Inflammatory macrophage treated with lipopolysaccharide for 1 hour (primary cell): ENCODE data around the gene CDYL2.
"Not testable (repeated sequence)": the region's sequence is repeated elsewhere in the genome, so short reads cannot be mapped to it uniquely, and the experiment has no call there.

Experiments used
- DNase-seq, 2 donors: peaks; one replicate each; pipeline ENCODE4 v3.0.0-alpha.2; 2020 to 2022

CDYL2 gene

DNA sequence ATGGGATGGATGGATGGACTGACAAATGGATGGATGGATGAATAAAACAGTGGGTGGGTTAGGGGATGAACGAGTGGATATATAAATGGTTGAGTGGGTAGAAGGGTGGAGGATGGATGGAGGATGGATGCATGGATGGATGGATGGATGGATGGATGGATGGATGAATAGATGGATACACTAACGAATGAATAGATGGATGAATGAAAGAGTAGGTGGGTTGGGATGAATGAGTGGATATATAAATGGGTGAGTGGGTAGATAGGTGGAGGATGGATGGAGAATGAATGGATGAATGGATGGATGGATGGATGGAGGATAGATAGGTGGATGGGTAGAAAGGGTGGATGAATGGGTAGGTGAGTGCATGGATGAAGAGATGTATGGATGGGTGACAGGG is 62.1 kb downstream of the CDYL2 start:
- no peak for DNase-seq

DNA sequence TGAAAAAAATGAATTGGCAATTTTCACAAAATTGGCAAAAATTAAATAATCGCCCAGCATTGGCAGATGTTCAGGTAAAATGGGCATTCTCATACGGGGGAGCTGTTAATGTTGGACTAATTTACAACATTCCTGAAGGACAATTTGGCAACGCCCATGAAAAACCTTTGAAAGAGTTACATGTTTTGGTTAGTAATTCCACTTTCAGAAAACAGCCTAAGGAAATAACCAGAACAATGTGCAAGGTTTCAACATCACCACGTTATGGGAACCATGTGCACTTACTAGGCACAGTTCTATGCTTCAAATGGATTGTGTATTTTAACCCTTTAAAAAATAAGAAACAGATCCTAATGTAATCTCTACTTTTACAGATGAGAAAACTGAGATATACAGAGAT is 62.7 kb downstream of the CDYL2 start:
- DNase-seq, result no peak

DNA sequence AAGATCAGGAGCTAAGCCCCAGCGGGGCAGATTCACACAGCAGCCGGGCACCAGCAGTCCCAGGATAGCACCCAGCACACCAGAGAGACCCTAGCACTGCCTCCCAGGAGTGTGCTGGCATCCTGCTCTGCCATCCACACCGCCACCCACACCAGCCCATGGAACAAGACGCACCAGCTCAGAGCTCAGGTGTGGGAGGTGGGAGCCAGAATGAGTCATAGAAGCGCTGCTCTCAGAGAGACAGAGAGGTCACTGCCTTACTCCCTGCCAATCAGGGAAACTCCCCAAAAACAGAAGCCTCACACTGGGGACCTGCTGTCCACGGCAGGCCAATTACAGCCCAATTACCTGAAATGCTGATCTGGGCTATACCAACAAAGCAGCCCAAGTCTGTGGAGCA is 64.9 kb downstream of the CDYL2 start:
- DNase-seq, result no peak

DNA sequence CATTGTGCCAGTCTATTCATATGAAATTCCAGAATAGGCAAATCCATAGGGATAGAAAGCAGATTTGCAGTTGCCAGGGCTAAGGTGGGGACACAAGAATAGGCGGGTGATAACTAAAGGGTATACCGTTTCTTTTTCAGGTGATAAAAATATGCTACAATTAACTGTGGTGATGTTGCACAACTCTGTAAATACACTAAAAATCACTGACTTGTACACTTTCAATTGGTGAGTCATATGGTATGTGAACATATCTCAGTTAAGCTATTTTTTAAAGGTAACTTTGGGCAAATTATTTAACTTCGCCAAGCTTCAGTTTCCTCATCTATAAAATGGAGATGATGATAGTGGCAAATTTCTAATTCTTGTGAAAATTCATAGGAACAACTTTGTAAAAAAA is 65.9 kb downstream of the CDYL2 start:
- no peak for DNase-seq

DNA sequence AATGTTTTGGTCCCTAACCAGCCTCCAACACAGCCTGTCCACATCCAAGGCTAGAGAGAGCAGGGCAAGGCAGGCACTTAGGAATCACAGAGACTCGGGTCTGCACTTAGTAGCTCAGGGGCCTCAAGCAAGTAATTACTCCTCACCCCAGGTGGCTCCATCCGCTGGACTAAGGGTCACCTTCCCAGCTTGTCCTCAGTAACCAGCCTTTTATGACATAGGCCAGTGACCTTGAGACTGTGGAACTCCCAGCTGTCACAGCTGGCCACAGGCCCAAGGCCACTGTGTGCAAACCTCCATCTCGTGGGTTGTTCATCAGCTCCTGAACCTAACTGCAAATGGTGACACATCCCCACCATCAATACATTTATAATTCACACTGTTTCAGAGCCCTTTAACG is 68.6 kb downstream of the CDYL2 start:
- DNase-seq, result no peak

DNA sequence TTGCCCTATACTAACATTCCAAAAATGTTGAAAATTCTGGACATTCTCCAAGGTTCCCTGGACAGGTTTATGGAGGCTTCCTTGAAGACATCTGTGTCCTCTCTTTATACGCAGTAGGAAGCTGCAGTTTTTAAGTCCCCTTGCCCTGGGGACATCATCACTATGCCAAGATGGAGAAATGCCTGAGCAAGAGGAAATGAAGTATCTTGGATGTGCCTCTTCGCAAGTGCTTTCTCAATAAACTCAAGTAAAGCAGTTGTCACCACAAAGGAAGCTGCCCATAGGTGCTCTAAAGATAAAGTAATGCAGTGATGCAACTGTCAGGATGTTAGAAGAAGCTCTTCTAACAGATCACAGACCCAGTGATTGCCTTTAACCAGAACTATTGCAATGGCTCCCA is 71.0 kb downstream of the CDYL2 start:
- DNase-seq, result no peak

DNA sequence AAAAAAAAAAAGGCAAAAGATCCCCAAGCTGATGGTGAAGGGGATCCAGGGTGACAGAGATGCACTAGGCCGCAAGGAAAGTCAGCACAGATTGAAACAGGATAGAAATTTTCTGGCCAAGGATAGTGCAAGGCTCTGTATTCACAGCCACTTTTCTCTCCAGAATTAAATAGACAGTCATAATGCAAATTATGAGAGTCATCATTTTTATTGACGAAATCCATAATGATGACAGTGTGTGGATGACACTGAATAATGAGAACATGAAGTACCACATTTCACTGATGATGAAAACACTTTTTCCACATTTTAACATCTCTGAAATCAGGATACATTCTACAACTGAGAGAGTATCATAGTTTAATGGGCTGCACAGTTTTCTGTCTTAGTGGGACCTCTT is 72.5 kb downstream of the CDYL2 start:
- no peak for DNase-seq

DNA sequence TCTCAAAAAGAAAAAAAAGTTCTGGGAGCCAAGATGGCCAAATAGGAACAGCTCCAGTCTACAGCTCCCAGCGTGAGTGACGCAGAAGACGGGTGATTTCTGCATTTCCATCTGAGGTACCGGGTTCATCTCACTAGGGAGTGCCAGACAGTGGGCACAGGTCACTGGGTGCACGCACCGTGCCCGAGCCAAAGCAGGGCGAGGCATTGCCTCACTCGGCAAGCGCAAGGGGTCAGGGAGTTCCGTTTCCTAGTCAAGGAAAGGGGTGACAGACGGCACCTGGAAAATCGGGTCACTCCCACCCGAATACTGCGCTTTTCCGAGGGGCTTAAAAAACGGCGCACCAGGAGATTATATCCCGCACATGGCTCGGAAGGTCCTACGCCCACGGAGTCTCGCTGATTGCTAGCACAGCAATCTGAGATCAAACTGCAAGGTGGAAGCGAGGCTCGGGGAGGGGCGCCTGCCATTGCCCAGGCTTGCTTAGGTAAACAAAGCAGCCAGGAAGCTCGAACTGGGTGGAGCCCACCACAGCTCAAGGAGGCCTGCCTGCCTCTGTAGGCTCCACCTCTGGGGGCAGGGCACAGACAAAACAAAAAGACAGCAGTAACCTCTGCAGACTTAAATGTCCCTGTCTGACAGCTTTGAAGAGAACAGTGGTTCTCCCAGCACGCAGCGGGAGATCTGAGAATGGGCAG is 77.2 kb downstream of the CDYL2 start:
- not testable (repeated sequence) for DNase-seq

DNA sequence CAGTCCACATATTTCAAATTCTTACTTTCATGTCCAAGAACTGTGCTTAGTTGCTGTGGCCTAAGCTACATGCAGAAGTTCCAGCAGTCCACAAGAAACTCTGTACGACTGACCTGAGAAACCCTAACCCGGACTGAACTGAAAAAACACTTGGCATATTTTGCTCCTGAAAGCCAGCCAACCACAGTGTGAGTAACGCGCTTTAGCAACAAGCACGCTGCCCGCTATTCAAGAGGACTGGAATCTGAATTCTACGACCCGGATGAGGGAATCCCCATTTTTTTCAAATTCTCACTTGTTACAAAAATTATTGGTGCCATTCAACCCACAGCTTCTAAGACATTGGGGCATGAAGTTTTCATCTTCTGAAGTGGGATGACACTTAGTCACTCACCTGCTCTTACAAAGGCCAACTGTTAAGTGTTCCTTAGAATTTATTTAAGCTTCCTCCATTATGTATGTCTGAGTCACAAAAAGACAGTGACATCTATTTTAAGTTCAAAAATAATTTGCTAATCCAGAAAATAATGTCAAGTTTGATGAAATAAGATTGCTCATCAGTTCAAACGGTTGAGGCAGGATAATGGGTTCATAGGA is 78.7 kb downstream of the CDYL2 start:
- no peak for DNase-seq

DNA sequence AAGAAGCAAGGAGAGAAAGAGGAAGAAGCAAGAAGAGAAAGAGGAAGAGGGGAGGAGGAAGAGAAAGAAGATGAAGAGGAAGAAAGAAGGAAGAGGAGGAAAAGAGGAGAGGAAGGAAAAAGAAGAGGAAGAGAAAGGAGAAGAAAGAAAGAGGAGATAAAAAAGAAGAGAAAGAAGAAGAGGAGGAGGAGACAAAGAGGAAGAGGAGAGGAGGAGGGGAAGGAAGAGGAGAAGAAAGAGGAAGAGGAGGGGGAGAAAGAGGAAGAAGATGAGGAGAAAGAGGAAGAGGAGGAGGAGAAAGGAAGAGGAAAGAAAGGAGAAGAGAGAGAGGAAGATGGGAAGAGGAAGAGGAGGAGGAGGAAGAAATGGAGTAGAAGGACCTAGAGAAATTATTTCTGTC is 80.4 kb downstream of the CDYL2 start:
- DNase-seq, result no peak

DNA sequence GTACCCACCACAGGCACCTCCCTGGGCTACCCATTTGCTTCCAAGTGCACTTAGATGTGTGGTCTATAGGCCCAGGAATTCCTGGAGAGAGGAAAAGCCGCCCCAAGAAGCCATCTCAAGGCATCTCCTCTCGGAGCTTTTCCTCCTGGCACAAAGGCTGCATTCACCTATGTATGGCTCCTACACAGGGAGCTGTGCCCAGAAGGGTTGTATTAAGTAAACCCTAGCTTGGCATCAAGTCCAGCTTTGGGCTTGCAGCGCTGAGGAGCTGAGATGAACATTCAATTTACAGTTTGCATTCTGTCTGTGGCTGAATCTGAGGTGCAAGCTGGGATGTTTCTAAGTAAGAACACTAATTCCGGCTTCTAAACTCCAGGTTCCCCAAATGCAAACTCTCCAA is 81.3 kb downstream of the CDYL2 start:
- no peak for DNase-seq

DNA sequence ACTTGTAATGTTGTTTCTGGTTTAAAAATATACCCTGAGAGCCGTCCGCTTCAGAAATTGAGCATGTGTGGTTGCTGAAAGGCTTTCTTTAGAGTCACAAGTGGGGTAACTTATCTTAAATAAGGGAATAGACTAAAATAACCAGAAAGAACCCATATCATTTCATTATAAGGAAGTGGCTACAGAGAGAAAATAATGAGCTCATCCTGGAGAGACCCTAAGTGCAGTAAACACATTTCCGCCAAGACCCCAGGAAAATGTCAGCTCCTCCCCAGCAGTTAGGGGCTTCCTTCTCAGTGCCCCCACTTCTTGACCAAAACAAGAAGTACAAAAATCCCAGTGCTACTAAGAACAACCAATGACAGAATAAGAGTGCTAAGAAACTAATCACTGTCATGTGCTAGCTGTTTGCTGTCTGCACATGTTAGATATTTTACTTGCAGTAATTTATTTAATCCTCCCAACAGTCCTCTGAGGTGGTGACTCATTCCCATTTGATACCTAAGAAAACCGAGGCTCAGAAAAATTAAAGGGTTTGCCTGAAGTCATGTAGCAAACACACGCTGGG is 83.5 kb downstream of the CDYL2 start:
- peak in 1 of 2 donors; percentile 29 for DNase-seq

DNA sequence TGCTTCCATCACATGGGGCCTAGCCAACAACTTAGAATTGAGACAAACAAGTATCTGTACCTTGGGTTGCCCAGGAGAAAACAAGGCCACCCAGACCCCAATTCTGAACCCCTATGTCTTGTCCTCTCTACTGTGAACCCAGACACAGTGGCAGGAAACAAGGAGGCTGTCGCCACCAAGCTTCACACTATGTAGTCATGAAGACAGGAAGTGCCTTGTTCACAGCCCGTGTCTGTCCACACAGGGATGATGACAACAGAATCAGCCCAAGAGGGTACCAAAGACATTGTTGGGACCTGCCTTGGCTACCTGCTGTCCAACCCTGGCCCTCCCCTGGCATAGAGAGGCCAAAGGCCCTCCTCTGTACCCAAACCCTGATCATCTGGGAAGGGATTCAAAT is 84.8 kb downstream of the CDYL2 start:
- no peak for DNase-seq

DNA sequence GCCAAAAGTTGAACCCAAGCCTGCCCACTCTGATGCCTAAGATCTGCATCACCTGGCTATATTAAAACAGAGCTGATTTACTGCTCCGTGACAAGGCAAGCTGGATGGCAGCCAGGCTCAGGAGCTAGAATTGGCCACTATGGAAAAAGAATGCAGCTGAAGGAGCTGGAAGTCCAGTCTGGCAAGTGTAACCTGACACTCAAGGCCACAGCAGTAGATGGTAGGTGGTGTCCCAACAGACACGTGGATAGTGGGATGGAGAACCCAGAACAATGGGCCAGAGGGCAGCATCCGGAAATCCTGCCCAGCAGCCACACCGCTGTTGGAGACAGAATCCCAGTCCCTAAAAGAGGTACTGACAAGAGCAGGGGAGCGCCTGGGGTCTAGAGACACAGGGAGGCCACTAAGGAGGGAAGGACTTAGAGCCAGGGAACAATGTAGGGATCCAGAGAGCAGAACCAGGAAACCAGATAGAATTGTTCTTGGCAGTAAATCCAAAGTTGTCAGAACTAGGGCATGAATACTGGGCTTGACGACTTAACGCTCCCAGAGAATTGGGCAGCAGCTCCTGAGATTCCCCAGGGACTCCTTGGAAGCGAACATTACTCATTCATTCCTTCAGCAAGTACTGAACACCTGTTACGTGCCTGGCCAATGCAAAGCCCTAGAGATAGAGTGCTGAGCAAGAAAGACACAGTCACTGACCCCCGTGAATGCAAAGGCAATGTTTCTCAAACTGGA is 85.7 kb downstream of the CDYL2 start:
- no peak for DNase-seq

DNA sequence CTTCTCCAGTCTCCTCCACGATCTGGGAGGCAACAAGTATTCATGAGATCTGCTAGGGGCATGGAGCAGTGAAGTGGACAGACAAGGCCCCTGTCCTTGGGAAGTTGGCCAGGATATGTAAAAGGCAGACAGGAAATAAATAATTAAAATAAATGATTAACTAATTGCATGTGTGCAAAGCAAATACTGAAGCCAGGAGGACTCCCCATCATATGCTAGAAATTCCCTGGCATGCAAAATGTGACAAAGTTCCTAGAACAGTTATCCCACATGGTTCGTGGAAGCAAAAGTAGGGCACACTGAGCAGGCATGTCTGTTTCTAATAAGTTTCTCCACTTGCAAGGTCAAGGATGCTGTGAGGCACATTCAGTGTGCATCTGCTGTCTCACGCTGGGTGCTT is 86.8 kb downstream of the CDYL2 start:
- no peak for DNase-seq

DNA sequence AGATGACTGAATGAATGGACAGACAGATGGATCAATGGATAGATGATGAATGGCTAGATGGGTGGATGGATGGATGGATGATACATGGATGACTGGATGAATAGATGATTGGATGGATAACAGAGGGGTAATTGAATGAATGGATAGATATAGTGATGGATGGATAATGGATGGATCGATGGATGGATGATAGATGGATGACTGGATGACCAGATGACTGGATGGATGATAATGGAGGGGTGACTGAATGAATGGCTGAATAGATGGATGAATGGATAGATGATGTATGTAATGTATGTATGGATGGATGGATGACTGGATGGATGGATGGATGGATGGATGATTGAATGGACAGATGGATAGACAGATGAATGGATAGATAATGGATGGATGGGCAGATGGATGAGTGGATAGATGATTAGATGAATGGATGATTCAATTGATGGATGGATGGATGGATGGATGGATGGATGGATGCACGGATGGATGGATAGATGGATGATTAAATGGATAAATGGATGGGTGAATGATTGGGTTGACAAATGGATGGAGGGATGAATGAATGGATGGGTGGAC is 87.7 kb downstream of the CDYL2 start:
- DNase-seq, result no peak

DNA sequence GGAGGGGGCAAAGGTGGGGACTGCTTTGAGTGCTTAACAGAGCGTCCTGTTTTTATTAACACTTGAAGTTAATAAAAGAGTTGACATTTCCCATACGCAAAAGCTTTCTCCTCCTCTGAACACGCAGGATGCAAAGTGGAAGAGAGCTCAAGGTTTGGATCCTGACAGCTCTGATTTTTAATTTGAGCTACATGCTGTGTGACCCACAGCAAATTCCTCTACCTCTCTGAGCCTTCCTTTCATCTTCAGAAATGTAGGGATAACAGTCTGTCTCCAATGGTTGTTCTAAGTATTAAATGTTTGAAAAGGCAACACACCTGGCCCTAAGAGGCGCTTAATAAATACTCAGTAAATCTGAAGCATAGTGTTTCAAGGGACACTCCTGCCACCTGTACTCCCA is 93.0 kb downstream of the CDYL2 start:
- no peak for DNase-seq

DNA sequence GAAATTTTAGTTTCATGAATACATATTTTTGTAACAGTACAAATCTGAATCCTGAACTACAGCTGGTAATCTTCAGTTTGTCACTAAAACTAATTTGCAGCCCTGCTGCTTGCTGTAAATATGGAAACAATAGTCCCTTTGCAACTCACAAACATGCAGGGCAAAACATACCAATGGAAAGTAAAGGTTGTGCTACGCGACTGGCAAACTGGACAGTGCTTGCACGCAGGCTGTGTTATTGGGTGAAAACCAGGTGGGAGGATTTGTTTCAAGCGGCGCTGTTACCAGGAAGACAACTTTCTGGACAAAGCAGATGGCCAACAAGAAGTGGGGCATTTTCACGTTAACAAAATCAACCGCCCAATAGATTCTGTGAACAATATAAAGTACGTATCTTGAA is 93.5 kb downstream of the CDYL2 start:
- no peak for DNase-seq

DNA sequence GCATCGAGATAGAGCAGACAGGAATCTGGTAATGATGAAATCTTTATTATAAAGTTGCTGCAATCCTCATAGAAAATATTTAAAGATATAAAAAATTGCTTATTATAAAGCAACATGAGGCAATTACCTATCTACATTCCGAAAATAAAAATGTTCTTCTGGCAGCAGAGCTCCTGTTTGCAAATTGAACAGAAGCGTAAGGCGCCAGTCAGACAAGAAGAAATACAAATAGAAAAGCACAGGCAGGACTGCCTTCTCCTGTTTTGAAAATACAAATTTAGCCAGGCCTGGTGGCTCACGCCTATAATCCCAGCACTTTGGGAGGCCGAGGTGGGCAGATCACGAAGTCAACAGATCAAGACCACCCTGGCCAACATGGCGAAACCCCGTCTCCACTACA is 95.6 kb downstream of the CDYL2 start:
- DNase-seq, result no peak

DNA sequence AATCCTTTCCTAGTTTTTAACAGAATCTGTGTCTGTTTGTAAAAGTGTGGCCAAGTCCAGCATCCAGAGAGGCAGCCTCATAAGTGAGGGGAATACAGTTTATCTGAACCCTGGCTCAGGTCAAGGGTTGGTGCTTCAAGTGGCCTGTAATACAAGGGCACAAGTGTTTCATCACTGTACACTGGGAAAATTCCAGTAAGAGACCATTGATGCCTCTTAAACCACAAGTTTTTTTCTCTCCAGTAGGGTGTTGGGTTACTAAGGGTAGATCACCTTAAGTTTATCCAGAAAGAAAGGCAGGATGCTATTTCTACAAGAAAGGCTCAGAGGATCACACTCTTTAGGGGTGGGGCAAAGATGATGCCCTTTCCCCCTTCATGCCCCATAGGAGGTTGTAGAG is 96.7 kb downstream of the CDYL2 start:
- DNase-seq, result no peak

DNA sequence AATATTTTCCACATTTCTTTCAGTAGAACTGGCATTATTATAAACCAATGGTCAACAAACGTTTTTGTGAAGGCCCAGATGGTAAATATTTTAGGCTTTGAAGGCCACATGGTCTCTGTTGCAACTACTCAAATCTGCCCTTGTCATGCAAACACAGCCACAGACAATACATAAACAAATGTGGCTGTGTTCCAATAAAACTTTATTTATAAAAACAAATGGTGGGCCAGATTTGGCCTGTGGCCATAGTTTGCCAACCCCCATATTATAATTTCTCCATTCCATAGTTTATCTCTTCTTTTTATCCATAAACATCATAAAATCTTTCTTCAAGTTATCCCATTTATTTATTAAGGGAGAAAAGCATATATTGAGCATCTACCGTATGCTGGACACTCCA is 98.8 kb downstream of the CDYL2 start:
- no peak for DNase-seq

DNA sequence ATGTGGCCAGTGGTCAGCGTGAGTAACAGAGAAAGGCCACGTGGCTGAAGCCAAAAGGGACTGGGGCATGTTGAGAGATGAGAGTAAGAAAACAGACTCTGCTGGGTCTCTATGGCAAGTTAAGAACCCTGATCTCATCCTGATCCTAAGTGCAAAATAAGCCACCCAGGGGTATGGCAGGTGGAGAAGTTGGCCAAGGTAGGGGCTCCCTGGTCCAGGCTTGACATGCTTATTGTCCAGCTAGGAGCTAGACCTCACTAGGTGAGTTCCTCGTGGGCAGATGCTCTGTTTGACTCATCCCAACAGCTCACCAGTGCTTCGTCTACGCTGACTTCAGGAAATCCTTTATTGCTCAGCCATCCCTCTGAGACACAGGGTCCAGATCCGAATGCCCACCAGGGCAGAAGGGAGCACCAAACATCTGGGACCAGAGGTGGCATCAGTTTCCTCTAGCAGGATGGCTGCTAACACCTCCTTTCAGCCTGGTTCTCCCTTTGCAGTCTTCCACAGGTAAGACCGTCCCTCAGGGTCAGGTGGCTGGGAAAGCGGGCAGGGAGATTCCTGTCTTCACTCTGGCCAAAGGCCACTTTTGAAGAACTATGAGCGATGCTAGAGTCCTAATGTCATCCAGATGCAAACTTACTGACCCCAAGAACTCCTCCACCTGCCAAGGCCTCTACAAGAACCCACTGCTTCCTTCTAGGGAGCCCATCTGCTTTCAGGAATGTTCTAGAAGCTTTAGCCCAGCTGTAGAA is 99.5 kb downstream of the CDYL2 start:
- DNase-seq, result no peak
